Measurements from ENCODE around the gene MBOAT7. TPM values are rescaled to one million over a fixed set of nuclear protein-coding genes. Genes with fewer than 3 reads are reported as not detected.

Gene MBOAT7
- polyA plus RNA-seq, 1 donor (not counting 4 experiments of a cell fraction or from before 2014, with no cell fraction given), result 41.3 TPM

DNA sequence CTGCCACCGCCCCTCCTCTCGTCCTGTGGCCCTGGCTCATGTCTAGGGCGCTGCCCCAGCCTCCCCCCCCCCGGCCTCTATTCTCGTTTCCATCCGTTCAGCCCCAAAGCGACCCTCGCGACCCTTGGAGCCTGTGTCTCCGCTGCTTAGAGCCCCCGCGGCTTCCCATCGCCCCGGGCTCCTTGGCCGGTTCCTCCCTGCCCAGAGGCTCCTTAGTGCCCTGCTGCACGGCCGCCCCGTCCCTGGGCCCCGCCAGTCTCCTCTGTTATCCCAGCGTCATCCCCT is 61.0 kb downstream of the MBOAT7 start:
- Histone ChIP-seq H3K4me1 (ENCODE audit: control insufficient read depth, extremely low read depth, insufficient read depth, low read length) (no peaks in the 10 kb centered on the region), H4K20me1 (ENCODE audit: control insufficient read depth, extremely low read depth, insufficient read depth, low read length) (no peaks in the 10 kb centered on the region), H3K9me1 (ENCODE audit: control insufficient read depth, extremely low read depth, insufficient read depth, low read length) (no peaks in the 10 kb centered on the region), H3K4me2 (ENCODE audit: control insufficient read depth, extremely low read depth, insufficient read depth, low read depth, low read length) (no peak overlapping the region), H3K27ac (ENCODE audit: control insufficient read depth, insufficient read depth, low read length) (no peak overlapping the region), H3K79me2 (ENCODE audit: control insufficient read depth, insufficient read depth, low read length) (no peaks in the 10 kb centered on the region), H3K4me3 (ENCODE audit: control insufficient read depth in 2 of 3, extremely low read depth in 1 of 3, insufficient read depth in 2 of 3, low read depth in 1 of 3, low read length in 3 of 3) (no peak overlapping the region), H2AFZ (ENCODE audit: control insufficient read depth, low read length) (no peak overlapping the region), H3K27me3 (ENCODE audit: control insufficient read depth, extremely low read depth, insufficient read depth, low read length) (no peaks in the 10 kb centered on the region), H3K9ac (ENCODE audit: control insufficient read depth, extremely low read depth, insufficient read depth, low read length) (no peak overlapping the region), H3K36me3 (ENCODE audit: control insufficient read depth in 2 of 2, extremely low read depth in 1 of 2, insufficient read depth in 2 of 2, low read length in 2 of 2) (peaks cover 30 to 34% of the 10 kb centered on the region in 2 experiments), H3K9me3 (ENCODE audit: control insufficient read depth, low read depth, low read length) (no peaks in the 10 kb centered on the region)
- dilution Hi-C loops (cut with MboI; ENCODE audit: extremely low pct_ligation_motif_present, low sequenced_read_pairs), result no loop called here
- TF ChIP-seq EZH2 (IDR thresholded peaks at IDR 0.05; ENCODE audit: low read length), result no peak
- TF ChIP-seq, protein P1, sequence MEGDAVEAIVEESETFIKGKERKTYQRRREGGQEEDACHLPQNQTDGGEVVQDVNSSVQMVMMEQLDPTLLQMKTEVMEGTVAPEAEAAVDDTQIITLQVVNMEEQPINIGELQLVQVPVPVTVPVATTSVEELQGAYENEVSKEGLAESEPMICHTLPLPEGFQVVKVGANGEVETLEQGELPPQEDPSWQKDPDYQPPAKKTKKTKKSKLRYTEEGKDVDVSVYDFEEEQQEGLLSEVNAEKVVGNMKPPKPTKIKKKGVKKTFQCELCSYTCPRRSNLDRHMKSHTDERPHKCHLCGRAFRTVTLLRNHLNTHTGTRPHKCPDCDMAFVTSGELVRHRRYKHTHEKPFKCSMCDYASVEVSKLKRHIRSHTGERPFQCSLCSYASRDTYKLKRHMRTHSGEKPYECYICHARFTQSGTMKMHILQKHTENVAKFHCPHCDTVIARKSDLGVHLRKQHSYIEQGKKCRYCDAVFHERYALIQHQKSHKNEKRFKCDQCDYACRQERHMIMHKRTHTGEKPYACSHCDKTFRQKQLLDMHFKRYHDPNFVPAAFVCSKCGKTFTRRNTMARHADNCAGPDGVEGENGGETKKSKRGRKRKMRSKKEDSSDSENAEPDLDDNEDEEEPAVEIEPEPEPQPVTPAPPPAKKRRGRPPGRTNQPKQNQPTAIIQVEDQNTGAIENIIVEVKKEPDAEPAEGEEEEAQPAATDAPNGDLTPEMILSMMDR (optimal IDR thresholded peaks at IDR 0.05 in 1 of 3, IDR thresholded peaks at IDR 0.05 in 1 of 3, conservative IDR thresholded peaks at IDR 0.05 in 1 of 3; ENCODE audit: extremely low read depth in 1 of 3, insufficient read depth in 2 of 3, low read length in 3 of 3), result no peak
- no peak for FAIRE-seq
- DNase-seq (ENCODE audit: low read depth, low spot score), result no peak

GRCh38 chr19:54127688-54128440 is 61.5 kb downstream of the MBOAT7 start:
- H3K4me1 ChIP-seq (ENCODE audit: control insufficient read depth, extremely low read depth, insufficient read depth, low read length), result no peaks in the 10 kb centered on the region
- no peak overlapping the region for H3K4me3 ChIP-seq (ENCODE audit: control insufficient read depth in 2 of 3, extremely low read depth in 1 of 3, insufficient read depth in 2 of 3, low read depth in 1 of 3, low read length in 3 of 3)
- H3K27ac ChIP-seq (ENCODE audit: control insufficient read depth, insufficient read depth, low read length), result no peak overlapping the region
- H4K20me1 ChIP-seq (ENCODE audit: control insufficient read depth, extremely low read depth, insufficient read depth, low read length), result no peaks in the 10 kb centered on the region
- no peak overlapping the region for H2AFZ ChIP-seq (ENCODE audit: control insufficient read depth, low read length)
- H3K4me2 ChIP-seq (ENCODE audit: control insufficient read depth, extremely low read depth, insufficient read depth, low read depth, low read length), result no peak overlapping the region
- dilution Hi-C loops (cut with MboI; ENCODE audit: extremely low pct_ligation_motif_present, low sequenced_read_pairs), result no loop called here
- DNase-seq (ENCODE audit: low read depth, low spot score) (no peak), FAIRE-seq (no peak)
- peaks cover 35 to 39% of the 10 kb centered on the region in 2 experiments for H3K36me3 ChIP-seq (ENCODE audit: control insufficient read depth in 2 of 2, extremely low read depth in 1 of 2, insufficient read depth in 2 of 2, low read length in 2 of 2)
- TF ChIP-seq EZH2 (IDR thresholded peaks at IDR 0.05; ENCODE audit: low read length), result no peak
- TF ChIP-seq, protein P1 (optimal IDR thresholded peaks at IDR 0.05 in 1 of 3, IDR thresholded peaks at IDR 0.05 in 1 of 3, conservative IDR thresholded peaks at IDR 0.05 in 1 of 3; ENCODE audit: extremely low read depth in 1 of 3, insufficient read depth in 2 of 3, low read length in 3 of 3), result no peak
- no peaks in the 10 kb centered on the region for H3K9me1 ChIP-seq (ENCODE audit: control insufficient read depth, extremely low read depth, insufficient read depth, low read length)
- no peak overlapping the region for H3K9ac ChIP-seq (ENCODE audit: control insufficient read depth, extremely low read depth, insufficient read depth, low read length)
- H3K27me3 ChIP-seq (ENCODE audit: control insufficient read depth, extremely low read depth, insufficient read depth, low read length), result no peaks in the 10 kb centered on the region
- H3K9me3 ChIP-seq (ENCODE audit: control insufficient read depth, low read depth, low read length), result no peaks in the 10 kb centered on the region
- no peaks in the 10 kb centered on the region for H3K79me2 ChIP-seq (ENCODE audit: control insufficient read depth, insufficient read depth, low read length)

Data from keratinocyte (primary cell).